H1 (cell line): ENCODE results near the gene AP2B1. TPM values are rescaled to one million over a fixed set of nuclear protein-coding genes. Genes with fewer than 3 reads are reported as not detected.
A peak's percentile ranks its signal among the peaks of the same experiment; 100 is the strongest.

Experiments used
- CTCF ChIA-PET: fragments of 300-600 bp; sonication (Branson Sonifier 250); formaldehyde crosslinking; loops from one replicate; lab custom pipeline; 2021; ENCODE audit not compliant: partially characterized antibody; lab: Charles Lee
- POLR2A ChIA-PET: fragments of 300-600 bp; sonication (Branson Sonifier 250); formaldehyde crosslinking; loops from one replicate; lab custom pipeline; 2021; ENCODE audit warnings: inconsistent platforms; ENCODE audit not compliant: partially characterized antibody; lab: Charles Lee
- DNase-seq, 2 experiments: peaks; one replicate each; pipeline versions ENCODE4 v3.0.0 to v3.0.0-alpha.2; 2010 to 2022; ENCODE audit warnings: low spot score in 2 of 2, low read depth in 1 of 2, mixed read lengths in 1 of 2
- FAIRE-seq: peaks from 2 replicates; lab custom pipeline; 2011; peaks lifted over from hg19 to GRCh38; lab: Jason Lieb, UNC
- H2AFZ ChIP-seq: 2 replicates; pipeline ENCODE4 v1.8.1; 2012; ENCODE audit warnings: low read length, inconsistent platforms
- H2AK5ac ChIP-seq: 2 replicates; pipeline ENCODE4 v1.6.1; 2013; ENCODE audit warnings: low read depth, low read length
- H2BK120ac ChIP-seq: replicated peaks from 2 replicates; pipeline ENCODE3; 2013; ENCODE audit warnings: low read depth, low read length, inconsistent platforms
- H2BK12ac ChIP-seq: 2 replicates; pipeline ENCODE4 v1.6.1; 2013; ENCODE audit warnings: low read depth, low read length
- H2BK15ac ChIP-seq: 2 replicates; pipeline ENCODE4 v1.6.1; 2013; ENCODE audit warnings: low read length
- H2BK20ac ChIP-seq: 2 replicates; pipeline ENCODE4 v1.6.1; 2013; ENCODE audit warnings: low read length
- H2BK5ac ChIP-seq: 2 replicates; pipeline ENCODE4 v1.6.1; 2013; ENCODE audit warnings: low read depth, low read length
- H3K14ac ChIP-seq: 2 replicates; pipeline ENCODE4 v1.6.1; 2013; ENCODE audit warnings: inconsistent platforms; ENCODE audit not compliant: insufficient read length
- H3K18ac ChIP-seq: 2 replicates; pipeline ENCODE4 v1.6.1; 2013; ENCODE audit warnings: low read length; ENCODE audit errors: extremely low read depth
- H3K23ac ChIP-seq: 2 replicates; pipeline ENCODE4 v1.6.1; 2013; ENCODE audit warnings: inconsistent platforms; ENCODE audit not compliant: insufficient read length
- H3K23me2 ChIP-seq: 2 replicates; pipeline ENCODE4 v1.6.1; 2013; ENCODE audit warnings: low read depth, low read length
- H3K27ac ChIP-seq: 2 replicates; pipeline ENCODE4 v1.6.1; 2011; ENCODE audit warnings: low read depth, low read length, inconsistent platforms
- H3K27me3 ChIP-seq, 4 experiments: replicated peaks in 1 of 4; 1 replicate in 1 of 4; 2 replicates in 3 of 4; pipeline versions ENCODE4 v1.6.1 to v1.8.1; 2011 to 2013; ENCODE audit warnings: low read length in 3 of 4, mild to moderate bottlenecking in 3 of 4, inconsistent platforms in 2 of 4, mixed read lengths in 2 of 4, moderate library complexity in 1 of 4; ENCODE audit not compliant: control insufficient read depth in 3 of 4, insufficient read depth in 3 of 4; ENCODE audit errors: extremely low read depth in 1 of 4
- H3K36me3 ChIP-seq, 4 experiments: 2 replicates each; pipeline versions ENCODE4 v1.6.1 to v1.8.1; 2011 to 2013; ENCODE audit warnings: mild to moderate bottlenecking in 4 of 4, low read length in 3 of 4, moderate library complexity in 2 of 4, control low read depth in 1 of 4, inconsistent platforms in 1 of 4; ENCODE audit not compliant: insufficient read depth in 4 of 4, control insufficient read depth in 2 of 4
- H3K4ac ChIP-seq: replicated peaks from 2 replicates; pipeline ENCODE3; 2013; ENCODE audit warnings: low read length, low read depth, mixed read lengths, inconsistent platforms; ENCODE audit not compliant: insufficient read length
- H3K4me1 ChIP-seq, 4 experiments: replicated peaks in 1 of 4; 1 replicate in 1 of 4; 2 replicates in 3 of 4; pipeline versions ENCODE4 v1.6.1 to v1.8.1; 2011 to 2013; ENCODE audit warnings: low read length in 3 of 4, inconsistent platforms in 2 of 4, mixed read lengths in 1 of 4; ENCODE audit not compliant: insufficient read depth in 4 of 4, control insufficient read depth in 3 of 4
- H3K4me2 ChIP-seq, 2 experiments: 2 replicates each; pipeline versions ENCODE4 v1.6.1 to v1.8.1; 2011 to 2013; ENCODE audit warnings: low read depth in 2 of 2, low read length in 2 of 2, control low read depth in 1 of 2, inconsistent platforms in 1 of 2, mild to moderate bottlenecking in 1 of 2; ENCODE audit not compliant: insufficient read depth in 1 of 2
- H3K4me3 ChIP-seq, 4 experiments: fragments of 200-600, 300-600 bp in 1 of 4; sonication (generic), shearing (Covaris generic), sonication (Bioruptor Twin) in 1 of 4; 2 replicates each; pipeline versions ENCODE4 v1.5.1 to v1.8.1; 2011 to 2016; ENCODE audit warnings: low read length in 4 of 4, low read depth in 3 of 4, control low read depth in 2 of 4, inconsistent platforms in 2 of 4, mild to moderate bottlenecking in 2 of 4, mixed read lengths in 1 of 4, moderate library complexity in 1 of 4; ENCODE audit not compliant: insufficient read depth in 2 of 4; ENCODE audit errors: extremely low read depth in 1 of 4
- H3K56ac ChIP-seq: replicated peaks from 2 replicates; pipeline ENCODE3; 2013; ENCODE audit warnings: low read depth, mild to moderate bottlenecking, mixed read lengths, low read length, inconsistent platforms; ENCODE audit not compliant: insufficient read length
- H3K79me1 ChIP-seq: 2 replicates; pipeline ENCODE4 v1.6.1; 2013; ENCODE audit warnings: low read depth, low read length, control low read depth
- H3K79me2 ChIP-seq, 2 experiments: 2 replicates each; pipeline versions ENCODE4 v1.6.1 to v1.8.1; 2012 to 2013; ENCODE audit warnings: low read length in 2 of 2, mild to moderate bottlenecking in 2 of 2, inconsistent platforms in 1 of 2; ENCODE audit not compliant: insufficient read depth in 2 of 2, control insufficient read depth in 1 of 2
- H3K9ac ChIP-seq, 4 experiments: replicated peaks in 1 of 4; 1 replicate in 1 of 4; 2 replicates in 3 of 4; pipeline versions ENCODE4 v1.6.1 to v1.8.1; 2011 to 2013; ENCODE audit warnings: low read depth in 3 of 4, low read length in 3 of 4, control low read depth in 2 of 4, mild to moderate bottlenecking in 2 of 4, moderate library complexity in 2 of 4, inconsistent platforms in 1 of 4; ENCODE audit errors: extremely low read depth in 1 of 4
- H3K9me3 ChIP-seq, 2 experiments: 2 replicates each; pipeline versions ENCODE4 v1.6.1 to v1.8.1; 2012 to 2013; ENCODE audit warnings: mild to moderate bottlenecking in 2 of 2, moderate library complexity in 2 of 2, control low read depth in 1 of 2, inconsistent platforms in 1 of 2, low read depth in 1 of 2, low read length in 1 of 2, mixed read lengths in 1 of 2; ENCODE audit not compliant: insufficient read depth in 2 of 2
- H4K20me1 ChIP-seq, 2 experiments: replicated peaks in 1 of 2; 2 replicates each; pipeline versions ENCODE3 to v1.8.1; 2011 to 2013; ENCODE audit warnings: inconsistent platforms in 2 of 2, low read length in 2 of 2, mild to moderate bottlenecking in 1 of 2; ENCODE audit not compliant: insufficient read depth in 2 of 2, control insufficient read depth in 1 of 2
- H4K5ac ChIP-seq: 2 replicates; pipeline ENCODE4 v1.6.1; 2013; ENCODE audit warnings: low read length, low read depth, mixed read lengths, inconsistent platforms; ENCODE audit not compliant: insufficient read length
- H4K8ac ChIP-seq: 2 replicates; pipeline ENCODE4 v1.8.0; 2013; ENCODE audit warnings: mild to moderate bottlenecking, moderate library complexity, low read length, inconsistent platforms; ENCODE audit not compliant: insufficient read depth; ENCODE audit errors: extremely low read depth
- H4K91ac ChIP-seq: replicated peaks from 2 replicates; pipeline ENCODE3; 2013; ENCODE audit warnings: low read length, mixed read lengths, inconsistent platforms; ENCODE audit not compliant: insufficient read length
- CHD1 ChIP-seq: IDR thresholded peaks from 2 replicates; pipeline ENCODE4 v1.6.1; 2012; ENCODE audit warnings: low read depth, low read length, improper control_type of control experiment
- SIRT6 ChIP-seq: IDR thresholded peaks from one replicate; pipeline ENCODE4 v1.7.1; 2012; ENCODE audit warnings: low read length, inconsistent platforms
- WGBS, 2 experiments: shearing (Covaris generic) in 1 of 2; methylation state at CpG; one replicate each; pipeline versions ENCODE4 v1.1.6 to v1.1.7; 2013 to 2015; ENCODE audit warnings: low lambda C conversion rate in 2 of 2, mixed read lengths in 2 of 2, inconsistent platforms in 1 of 2, low coverage in 1 of 2, missing lambda C conversion rate in 1 of 2; ENCODE audit not compliant: insufficient replicate concordance in 2 of 2, insufficient coverage in 1 of 2, insufficient read length in 1 of 2; ENCODE audit errors: extremely low coverage in 1 of 2, missing lambda C conversion rate in 1 of 2; 5-methylcytosine and 5-hydroxymethylcytosine counted together
- polyA plus RNA-seq, 7 experiments: library from polyadenylated mRNA; depleted of rRNA in 3 of 7; stranded (reverse) in 5 of 7; unstranded in 2 of 7; fragments of >200 nt in 5 of 7; fragments of 200-250 nt in 2 of 7; gene quantifications; 1 replicate in 5 of 7; 2 replicates in 1 of 7; 4 replicates in 1 of 7; pipeline versions ENCODE4 v1.2.1 to v1.2.3, GENCODE V29; 2011 to 2013; ENCODE audit warnings: missing spikeins in 2 of 7, mixed read lengths in 2 of 7
- total RNA-seq: library from RNA; stranded (reverse); fragmentation: NEBNext Ultra II Directional; extraction: Animal tissue kit (Norgen Biotek cat#: 25700); gene quantifications from 2 replicates; pipeline ENCODE4 v1.2.1, GENCODE V29; 2021

AP2B1 gene
- total and polyA plus RNA-seq, 2 of the 8 experiments (the other 6 are each of a cell fraction or from before 2014, with no cell fraction given) = 95.5 to 199 TPM

- ChIA-PET POLR2A (interaction anchor here (1.0 to 1.3 kb wide), 2 partner anchors 9 to 42 kb away, joined by 3 to 7 read pairs; partner anchors contain the start of gene TAF15), CTCF (interaction anchor here (0.6 to 13.0 kb wide), 7 partner anchors 15 to 105 kb away, joined by 3 to 247 read pairs (median 53); partner anchors contain the start of genes MMP28 and TAF15)
- H4K20me1 ChIP-seq = no peaks in the 10 kb centered on the region
- no peak overlapping the region for H3K56ac ChIP-seq
- H2BK15ac ChIP-seq = no peak overlapping the region
- no peaks in the 10 kb centered on the region for H3K79me2 ChIP-seq
- H3K27me3 ChIP-seq = peaks cover 0 to 3% (median 2%) of the 10 kb centered on the region in 4 experiments; a peak in 3 of 7 replicates
- H3K4me2 ChIP-seq = no peak overlapping the region
- no peak overlapping the region for H3K4ac ChIP-seq
- WGBS, 2 experiments = 97% methylated on average over 15 of the region's 24 CpGs; no CpG with 5 or more reads in 1 of the 2 experiments
- DNase-seq (no peak), FAIRE-seq (no peak)
- no peaks in the 10 kb centered on the region for H3K79me1 ChIP-seq
- H2BK20ac ChIP-seq = no peak overlapping the region
- H4K91ac ChIP-seq = peak overlapping the region; percentile 82
- H3K23me2 ChIP-seq = no peaks in the 10 kb centered on the region
- H2BK12ac ChIP-seq = no peak overlapping the region
- no peak overlapping the region for H3K23ac ChIP-seq
- H3K36me3 ChIP-seq = no peaks in the 10 kb centered on the region
- no peak overlapping the region for H2AFZ ChIP-seq
- no peak overlapping the region for H3K9ac ChIP-seq
- no peak overlapping the region for H3K4me3 ChIP-seq
- no peak overlapping the region for H2AK5ac ChIP-seq
- H4K8ac ChIP-seq = peak overlapping the region; percentile 53; the same call in 1 of the 2 replicates
- H3K4me1 ChIP-seq = peaks cover 0 to 12% (median 7%) of the 10 kb centered on the region in 4 experiments; a peak in 5 of 7 replicates
- H3K18ac ChIP-seq = no peak overlapping the region
- no peak overlapping the region for H2BK120ac ChIP-seq
- no peaks in the 10 kb centered on the region; a peak in 1 of 4 replicates for H3K9me3 ChIP-seq
- H2BK5ac ChIP-seq = no peak overlapping the region
- H4K5ac ChIP-seq = no peak overlapping the region
- H3K14ac ChIP-seq = no peak overlapping the region
- no peak overlapping the region for H3K27ac ChIP-seq
- TF ChIP-seq CHD1 = no peak
- TF ChIP-seq SIRT6 = no peak
Measured at GRCh38 chr17:35766489-35766877, 179.4 kb downstream of the AP2B1 start.
